Measurements from ENCODE around the gene PA2G4. TPM values are rescaled to one million over a fixed set of nuclear protein-coding genes. Genes with fewer than 3 reads are reported as not detected.

Gene PA2G4
- total RNA-seq, 1 donor: 141 TPM

GRCh38 chr12:56118688-56119357 is 14.5 kb downstream of the PA2G4 start:
- TF ChIP-seq, protein P1, sequence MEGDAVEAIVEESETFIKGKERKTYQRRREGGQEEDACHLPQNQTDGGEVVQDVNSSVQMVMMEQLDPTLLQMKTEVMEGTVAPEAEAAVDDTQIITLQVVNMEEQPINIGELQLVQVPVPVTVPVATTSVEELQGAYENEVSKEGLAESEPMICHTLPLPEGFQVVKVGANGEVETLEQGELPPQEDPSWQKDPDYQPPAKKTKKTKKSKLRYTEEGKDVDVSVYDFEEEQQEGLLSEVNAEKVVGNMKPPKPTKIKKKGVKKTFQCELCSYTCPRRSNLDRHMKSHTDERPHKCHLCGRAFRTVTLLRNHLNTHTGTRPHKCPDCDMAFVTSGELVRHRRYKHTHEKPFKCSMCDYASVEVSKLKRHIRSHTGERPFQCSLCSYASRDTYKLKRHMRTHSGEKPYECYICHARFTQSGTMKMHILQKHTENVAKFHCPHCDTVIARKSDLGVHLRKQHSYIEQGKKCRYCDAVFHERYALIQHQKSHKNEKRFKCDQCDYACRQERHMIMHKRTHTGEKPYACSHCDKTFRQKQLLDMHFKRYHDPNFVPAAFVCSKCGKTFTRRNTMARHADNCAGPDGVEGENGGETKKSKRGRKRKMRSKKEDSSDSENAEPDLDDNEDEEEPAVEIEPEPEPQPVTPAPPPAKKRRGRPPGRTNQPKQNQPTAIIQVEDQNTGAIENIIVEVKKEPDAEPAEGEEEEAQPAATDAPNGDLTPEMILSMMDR (IDR thresholded peaks at IDR 0.05; ENCODE audit: insufficient read depth, low read length): no peak
- H3K4me3 ChIP-seq (ENCODE audit: low read depth, low read length): peak overlapping the region; percentile 90
- DNase-seq (ENCODE audit: low read depth): no peak

- H3K4me3 ChIP-seq (ENCODE audit: low read depth, low read length): peak overlapping the region; percentile 90
- DNase-seq (ENCODE audit: low read depth): peak; percentile 96
- TF ChIP-seq, protein P1 (IDR thresholded peaks at IDR 0.05; ENCODE audit: insufficient read depth, low read length): peak; percentile 85
These were observed 15.0 kb downstream of the PA2G4 start for GRCh38 chr12:56119361-56119796.

- no peak for DNase-seq (ENCODE audit: low read depth)
- TF ChIP-seq, protein P1 (IDR thresholded peaks at IDR 0.05; ENCODE audit: insufficient read depth, low read length): no peak
These were observed 15.9 kb downstream of the PA2G4 start for GRCh38 chr12:56120158-56120846.

GRCh38 chr12:56121204-56121870 is 17.0 kb downstream of the PA2G4 start:
- TF ChIP-seq, protein P1 (IDR thresholded peaks at IDR 0.05; ENCODE audit: insufficient read depth, low read length): no peak
- no peak for DNase-seq (ENCODE audit: low read depth)
- H3K4me3 ChIP-seq (ENCODE audit: low read depth, low read length): no peak overlapping the region

More at GRCh38 chr12:56120158-56120846, 15.9 kb downstream of the PA2G4 start:
- no peak overlapping the region for H3K4me3 ChIP-seq (ENCODE audit: low read depth, low read length)

DNA sequence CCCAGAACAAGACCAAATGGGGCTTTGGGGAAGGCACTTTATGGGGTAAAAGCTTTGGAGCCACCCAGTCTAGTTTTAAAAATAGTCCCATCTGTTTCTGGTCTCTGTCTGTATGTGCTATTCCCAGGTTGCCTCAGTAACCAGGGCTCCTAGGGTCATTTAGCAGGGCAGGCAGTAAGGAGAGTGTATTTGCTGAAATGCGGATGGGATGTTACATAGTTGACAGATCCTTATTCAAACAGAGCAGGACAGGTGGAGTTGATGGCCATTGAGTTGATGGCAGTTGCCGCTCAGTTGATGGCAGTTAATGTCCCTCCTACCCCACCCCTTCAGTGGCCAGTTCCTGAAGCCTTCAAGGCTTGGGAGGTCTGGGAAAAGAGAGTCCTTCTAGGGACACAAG is 18.3 kb downstream of the PA2G4 start:
- DNase-seq (ENCODE audit: low read depth): no peak
- H3K4me3 ChIP-seq (ENCODE audit: low read depth, low read length): no peak overlapping the region
- TF ChIP-seq, protein P1 (IDR thresholded peaks at IDR 0.05; ENCODE audit: insufficient read depth, low read length): no peak

GRCh38 chr12:56124133-56124532 is 19.8 kb downstream of the PA2G4 start:
- TF ChIP-seq, protein P1 (IDR thresholded peaks at IDR 0.05; ENCODE audit: insufficient read depth, low read length): no peak

More at GRCh38 chr12:56124133-56124532, 19.8 kb downstream of the PA2G4 start:
- H3K4me3 ChIP-seq (ENCODE audit: low read depth, low read length): no peak overlapping the region
- DNase-seq (ENCODE audit: low read depth): no peak

Measured in fibroblast of the aortic adventitia (primary cell).